ENCODE measurements around the gene NR2F2.
"Not testable (repeated sequence)": the region's sequence is repeated elsewhere in the genome, so short reads cannot be mapped to it uniquely, and the experiment has no call there.

NR2F2 gene

GRCh38 chr15:96374499-96374898 is 44.0 kb downstream of the NR2F2 start:
- DNase-seq, result no peak

- not testable (repeated sequence) for DNase-seq
Observed at GRCh38 chr15:96379592-96379991, 49.1 kb downstream of the NR2F2 start.

GRCh38 chr15:96381463-96381862 is 51.0 kb downstream of the NR2F2 start:
- DNase-seq, result no peak

- no peak for DNase-seq
Observed at GRCh38 chr15:96385195-96385594, 54.7 kb downstream of the NR2F2 start.

- DNase-seq, result no peak
Observed at GRCh38 chr15:96388673-96389072, 58.2 kb downstream of the NR2F2 start.

Data from NCI-H510A treated with DMSO at 0.1 percent for 48 hours (cell line).